OCI-LY3 (cell line): ENCODE results near the gene CDCP1.

Source experiments
- H2AFZ ChIP-seq: fragments of 200-600, 300-600 bp; shearing (Covaris generic); 2 replicates; pipeline ENCODE4 v1.6.0; 2014; ENCODE audit warnings: antibody characterized with exemption, low read depth, low read length
- H3K27ac ChIP-seq: fragments of 200-600, 300-600 bp; sonication (generic); 2 replicates; pipeline ENCODE4 v1.5.1; 2014; ENCODE audit warnings: mild to moderate bottlenecking, low read length, moderate library complexity, mixed read lengths
- H3K27me3 ChIP-seq: fragments of 200-600, 300-600 bp; sonication (generic); 2 replicates; pipeline ENCODE4 v1.6.1; 2014; ENCODE audit warnings: low read depth, low read length, mixed read lengths
- H3K36me3 ChIP-seq: fragments of 200-600, 300-600 bp; sonication (generic); replicated peaks from 2 replicates; pipeline ENCODE3; 2014; ENCODE audit warnings: low read depth, low read length, mixed read lengths
- H3K4me1 ChIP-seq: fragments of 300-600, 200-600 bp; sonication (generic); 2 replicates; pipeline ENCODE4 v1.6.1; 2014; ENCODE audit warnings: low read length, mixed read lengths
- H3K4me2 ChIP-seq: fragments of 200-600, 300-600 bp; sonication (generic); 2 replicates; pipeline ENCODE4 v1.6.1; 2014; ENCODE audit warnings: low read length, mixed read lengths
- H3K4me3 ChIP-seq: fragments of 300-600, 200-600 bp; sonication (generic); 2 replicates; pipeline ENCODE4 v1.5.1; 2014; ENCODE audit warnings: antibody characterized with exemption, mild to moderate bottlenecking, low read length, moderate library complexity
- H3K79me2 ChIP-seq: fragments of 300-600, 200-600 bp; shearing (Covaris generic); 2 replicates; pipeline ENCODE4 v1.6.1; 2014; ENCODE audit warnings: mild to moderate bottlenecking, low read length, mixed read lengths
- H3K9ac ChIP-seq: fragments of 300-600, 200-600 bp; shearing (Covaris generic); 2 replicates; pipeline ENCODE4 v1.6.0; 2014; ENCODE audit warnings: mild to moderate bottlenecking, low read length, moderate library complexity
- H3K9me3 ChIP-seq: fragments of 200-600, 300-600 bp; shearing (Covaris generic); 2 replicates; pipeline ENCODE4 v1.6.1; 2014; ENCODE audit warnings: low read length, mixed read lengths; ENCODE audit not compliant: insufficient read depth
- H4K20me1 ChIP-seq: fragments of 200-600, 300-600 bp; sonication (generic); 2 replicates; pipeline ENCODE4 v1.6.1; 2016; ENCODE audit warnings: low read length, mixed read lengths; ENCODE audit not compliant: insufficient read depth
- EZH2phosphoT487 ChIP-seq: fragments of 200-600 bp; shearing (Covaris generic); IDR thresholded peaks from 2 replicates; pipeline ENCODE4 v1.6.1; 2018; ENCODE audit warnings: antibody characterized with exemption, mixed run types, low read depth
- TF ChIP-seq, protein P1 (sequence below): fragments of 200-600, 300-600 bp; sonication (generic); IDR thresholded peaks from 2 replicates; pipeline ENCODE4 v1.5.1; 2014; ENCODE audit warnings: antibody characterized with exemption, low read length, low read depth

The CDCP1 gene

DNA sequence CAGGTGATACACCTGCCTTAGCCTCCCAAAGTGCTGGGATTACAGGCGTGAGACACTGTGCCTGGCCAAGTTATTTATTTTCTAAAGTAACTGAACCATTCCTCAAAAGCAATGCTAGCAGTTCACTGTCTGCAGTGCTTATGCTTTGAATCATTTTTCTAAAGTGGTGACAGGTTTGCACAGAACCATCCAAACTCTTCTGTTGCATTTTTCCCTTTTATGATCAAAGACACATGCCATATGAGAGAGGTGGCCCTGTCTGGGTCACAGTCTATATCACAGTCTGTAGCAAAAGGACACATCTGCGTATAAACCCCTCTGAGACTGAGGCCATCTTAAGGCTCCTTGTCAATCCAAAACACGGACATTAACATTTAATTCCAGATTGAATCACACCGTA is 17.2 kb downstream of the CDCP1 start:
- no peak overlapping the region for H2AFZ ChIP-seq
- no peak overlapping the region for H3K4me3 ChIP-seq
- H3K9ac ChIP-seq, result no peak overlapping the region
- peaks cover 39% of the 10 kb centered on the region for H3K27me3 ChIP-seq
- no peaks in the 10 kb centered on the region; the same call in 1 of the 2 replicates for H3K4me1 ChIP-seq
- no peak overlapping the region for H3K27ac ChIP-seq
- H3K4me2 ChIP-seq, result no peak overlapping the region
- no peaks in the 10 kb centered on the region for H4K20me1 ChIP-seq
- H3K79me2 ChIP-seq, result no peaks in the 10 kb centered on the region
- no peak for TF ChIP-seq EZH2phosphoT487
- TF ChIP-seq, protein P1, sequence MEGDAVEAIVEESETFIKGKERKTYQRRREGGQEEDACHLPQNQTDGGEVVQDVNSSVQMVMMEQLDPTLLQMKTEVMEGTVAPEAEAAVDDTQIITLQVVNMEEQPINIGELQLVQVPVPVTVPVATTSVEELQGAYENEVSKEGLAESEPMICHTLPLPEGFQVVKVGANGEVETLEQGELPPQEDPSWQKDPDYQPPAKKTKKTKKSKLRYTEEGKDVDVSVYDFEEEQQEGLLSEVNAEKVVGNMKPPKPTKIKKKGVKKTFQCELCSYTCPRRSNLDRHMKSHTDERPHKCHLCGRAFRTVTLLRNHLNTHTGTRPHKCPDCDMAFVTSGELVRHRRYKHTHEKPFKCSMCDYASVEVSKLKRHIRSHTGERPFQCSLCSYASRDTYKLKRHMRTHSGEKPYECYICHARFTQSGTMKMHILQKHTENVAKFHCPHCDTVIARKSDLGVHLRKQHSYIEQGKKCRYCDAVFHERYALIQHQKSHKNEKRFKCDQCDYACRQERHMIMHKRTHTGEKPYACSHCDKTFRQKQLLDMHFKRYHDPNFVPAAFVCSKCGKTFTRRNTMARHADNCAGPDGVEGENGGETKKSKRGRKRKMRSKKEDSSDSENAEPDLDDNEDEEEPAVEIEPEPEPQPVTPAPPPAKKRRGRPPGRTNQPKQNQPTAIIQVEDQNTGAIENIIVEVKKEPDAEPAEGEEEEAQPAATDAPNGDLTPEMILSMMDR, result no peak
- no peaks in the 10 kb centered on the region for H3K9me3 ChIP-seq
- H3K36me3 ChIP-seq, result no peaks in the 10 kb centered on the region

DNA sequence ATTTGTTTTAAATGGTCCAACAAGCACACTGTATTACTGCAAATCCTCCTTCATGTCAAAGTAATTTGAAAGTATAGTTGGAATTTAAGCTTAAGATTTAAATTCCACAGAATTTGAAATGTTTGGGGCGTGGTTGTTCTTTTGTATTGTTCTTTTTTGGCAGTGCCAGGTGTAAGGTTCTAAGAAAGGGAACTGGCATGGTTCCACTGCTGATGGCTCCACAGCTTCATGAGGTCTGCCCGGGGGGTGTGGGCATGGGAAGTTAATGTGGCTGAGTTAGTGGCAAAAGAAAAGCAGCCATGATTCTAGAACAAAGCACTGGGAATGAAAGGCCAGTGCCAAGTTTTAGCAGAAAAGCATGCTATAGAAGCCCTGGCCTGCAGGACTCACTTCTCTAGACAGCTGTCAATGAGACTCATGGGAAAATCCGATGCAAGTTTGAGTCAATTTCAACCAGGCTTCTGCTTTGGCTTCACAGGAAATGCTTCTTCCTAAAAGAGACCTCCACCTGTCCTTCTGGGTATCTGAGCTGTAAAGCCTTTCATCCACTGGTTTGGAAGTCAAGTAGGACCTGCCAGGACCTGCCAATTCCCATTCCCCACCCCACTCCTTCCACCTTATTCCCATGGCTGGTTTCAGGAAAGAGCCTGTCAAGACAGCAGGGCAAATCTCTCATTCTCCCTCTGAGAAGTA is 18.9 kb downstream of the CDCP1 start:
- H3K4me2 ChIP-seq, result no peak overlapping the region
- H3K9me3 ChIP-seq, result no peaks in the 10 kb centered on the region
- peaks cover 15% of the 10 kb centered on the region for H3K4me1 ChIP-seq
- H3K4me3 ChIP-seq, result no peak overlapping the region
- no peak overlapping the region for H2AFZ ChIP-seq
- no peaks in the 10 kb centered on the region for H3K79me2 ChIP-seq
- no peaks in the 10 kb centered on the region for H3K36me3 ChIP-seq
- H3K27ac ChIP-seq, result no peak overlapping the region
- H3K9ac ChIP-seq, result no peak overlapping the region
- no peak for TF ChIP-seq EZH2phosphoT487
- TF ChIP-seq, protein P1, result no peak
- H4K20me1 ChIP-seq, result no peaks in the 10 kb centered on the region
- peaks cover 44% of the 10 kb centered on the region for H3K27me3 ChIP-seq

DNA sequence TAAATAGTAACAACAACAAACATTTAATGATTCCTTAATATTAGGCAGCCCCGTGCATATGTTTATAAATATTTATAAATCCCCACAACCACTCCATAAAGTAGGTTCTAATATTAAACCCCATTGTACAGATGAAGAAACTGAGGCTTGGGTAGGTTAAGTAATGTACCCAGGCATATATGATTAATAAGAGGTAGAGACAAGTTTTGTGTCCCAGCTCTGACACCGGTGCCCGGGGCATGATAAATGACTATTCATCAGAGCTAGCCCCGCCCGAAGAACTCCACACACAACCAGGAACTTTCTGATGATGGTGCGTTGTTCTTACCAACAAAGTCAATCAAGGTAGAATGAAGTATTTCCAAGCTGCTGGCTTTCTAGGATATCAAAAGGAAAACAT is 19.4 kb downstream of the CDCP1 start:
- H4K20me1 ChIP-seq, result no peaks in the 10 kb centered on the region
- no peak for TF ChIP-seq EZH2phosphoT487
- TF ChIP-seq, protein P1, result no peak
- no peak overlapping the region for H3K4me3 ChIP-seq
- no peak overlapping the region for H3K9ac ChIP-seq
- H3K27me3 ChIP-seq, result peaks cover 44% of the 10 kb centered on the region
- H3K4me2 ChIP-seq, result no peak overlapping the region
- no peaks in the 10 kb centered on the region for H3K9me3 ChIP-seq
- peaks cover 15% of the 10 kb centered on the region for H3K4me1 ChIP-seq
- H3K36me3 ChIP-seq, result no peaks in the 10 kb centered on the region
- H3K27ac ChIP-seq, result no peak overlapping the region
- no peak overlapping the region for H2AFZ ChIP-seq
- H3K79me2 ChIP-seq, result no peaks in the 10 kb centered on the region

DNA sequence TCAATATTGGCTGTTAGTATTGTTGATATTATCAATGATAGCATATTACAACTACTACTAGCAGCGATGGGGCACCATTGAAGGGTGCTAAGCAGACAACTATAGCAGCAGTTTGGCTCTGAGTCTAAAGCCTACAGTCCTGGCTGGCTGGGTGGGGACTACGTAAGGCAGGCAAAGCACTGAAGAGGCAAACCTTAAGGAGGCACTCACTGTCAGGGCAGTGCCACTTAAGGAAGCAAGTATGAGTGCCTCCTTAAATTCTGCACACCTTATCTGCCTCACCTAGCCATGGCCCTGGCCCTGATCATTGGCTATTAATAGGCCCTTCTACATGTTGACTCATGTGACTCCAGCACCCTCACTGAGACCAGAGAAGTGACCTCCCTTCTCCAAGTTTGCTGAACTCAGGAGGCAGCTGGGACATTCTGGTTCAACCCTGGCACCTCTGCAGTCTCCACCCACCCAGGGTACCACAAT is 20.6 kb downstream of the CDCP1 start:
- Histone ChIP-seq H3K27me3 (peaks cover 40% of the 10 kb centered on the region), H3K36me3 (no peaks in the 10 kb centered on the region), H2AFZ (no peak overlapping the region), H3K4me1 (peaks cover 15% of the 10 kb centered on the region), H3K4me2 (no peak overlapping the region), H4K20me1 (no peaks in the 10 kb centered on the region), H3K9ac (no peak overlapping the region), H3K79me2 (no peaks in the 10 kb centered on the region), H3K27ac (no peak overlapping the region), H3K4me3 (no peak overlapping the region), H3K9me3 (no peaks in the 10 kb centered on the region)
- TF ChIP-seq EZH2phosphoT487, result no peak
- TF ChIP-seq, protein P1, result no peak
